Measurements from ENCODE around the gene RNF38. TPM values are rescaled to one million over a fixed set of nuclear protein-coding genes. Genes with fewer than 3 reads are reported as not detected.

The RNF38 gene
- total and polyA plus RNA-seq, 9 of the 15 experiments (the other 6 are each of a cell fraction or from before 2014, with no cell fraction given): 1.6 to 9.8 (median 4.5) TPM

GRCh38 chr9:36400332-36401163, 479 bp upstream of the RNF38 start (continued):
- TF ChIP-seq, protein P1, sequence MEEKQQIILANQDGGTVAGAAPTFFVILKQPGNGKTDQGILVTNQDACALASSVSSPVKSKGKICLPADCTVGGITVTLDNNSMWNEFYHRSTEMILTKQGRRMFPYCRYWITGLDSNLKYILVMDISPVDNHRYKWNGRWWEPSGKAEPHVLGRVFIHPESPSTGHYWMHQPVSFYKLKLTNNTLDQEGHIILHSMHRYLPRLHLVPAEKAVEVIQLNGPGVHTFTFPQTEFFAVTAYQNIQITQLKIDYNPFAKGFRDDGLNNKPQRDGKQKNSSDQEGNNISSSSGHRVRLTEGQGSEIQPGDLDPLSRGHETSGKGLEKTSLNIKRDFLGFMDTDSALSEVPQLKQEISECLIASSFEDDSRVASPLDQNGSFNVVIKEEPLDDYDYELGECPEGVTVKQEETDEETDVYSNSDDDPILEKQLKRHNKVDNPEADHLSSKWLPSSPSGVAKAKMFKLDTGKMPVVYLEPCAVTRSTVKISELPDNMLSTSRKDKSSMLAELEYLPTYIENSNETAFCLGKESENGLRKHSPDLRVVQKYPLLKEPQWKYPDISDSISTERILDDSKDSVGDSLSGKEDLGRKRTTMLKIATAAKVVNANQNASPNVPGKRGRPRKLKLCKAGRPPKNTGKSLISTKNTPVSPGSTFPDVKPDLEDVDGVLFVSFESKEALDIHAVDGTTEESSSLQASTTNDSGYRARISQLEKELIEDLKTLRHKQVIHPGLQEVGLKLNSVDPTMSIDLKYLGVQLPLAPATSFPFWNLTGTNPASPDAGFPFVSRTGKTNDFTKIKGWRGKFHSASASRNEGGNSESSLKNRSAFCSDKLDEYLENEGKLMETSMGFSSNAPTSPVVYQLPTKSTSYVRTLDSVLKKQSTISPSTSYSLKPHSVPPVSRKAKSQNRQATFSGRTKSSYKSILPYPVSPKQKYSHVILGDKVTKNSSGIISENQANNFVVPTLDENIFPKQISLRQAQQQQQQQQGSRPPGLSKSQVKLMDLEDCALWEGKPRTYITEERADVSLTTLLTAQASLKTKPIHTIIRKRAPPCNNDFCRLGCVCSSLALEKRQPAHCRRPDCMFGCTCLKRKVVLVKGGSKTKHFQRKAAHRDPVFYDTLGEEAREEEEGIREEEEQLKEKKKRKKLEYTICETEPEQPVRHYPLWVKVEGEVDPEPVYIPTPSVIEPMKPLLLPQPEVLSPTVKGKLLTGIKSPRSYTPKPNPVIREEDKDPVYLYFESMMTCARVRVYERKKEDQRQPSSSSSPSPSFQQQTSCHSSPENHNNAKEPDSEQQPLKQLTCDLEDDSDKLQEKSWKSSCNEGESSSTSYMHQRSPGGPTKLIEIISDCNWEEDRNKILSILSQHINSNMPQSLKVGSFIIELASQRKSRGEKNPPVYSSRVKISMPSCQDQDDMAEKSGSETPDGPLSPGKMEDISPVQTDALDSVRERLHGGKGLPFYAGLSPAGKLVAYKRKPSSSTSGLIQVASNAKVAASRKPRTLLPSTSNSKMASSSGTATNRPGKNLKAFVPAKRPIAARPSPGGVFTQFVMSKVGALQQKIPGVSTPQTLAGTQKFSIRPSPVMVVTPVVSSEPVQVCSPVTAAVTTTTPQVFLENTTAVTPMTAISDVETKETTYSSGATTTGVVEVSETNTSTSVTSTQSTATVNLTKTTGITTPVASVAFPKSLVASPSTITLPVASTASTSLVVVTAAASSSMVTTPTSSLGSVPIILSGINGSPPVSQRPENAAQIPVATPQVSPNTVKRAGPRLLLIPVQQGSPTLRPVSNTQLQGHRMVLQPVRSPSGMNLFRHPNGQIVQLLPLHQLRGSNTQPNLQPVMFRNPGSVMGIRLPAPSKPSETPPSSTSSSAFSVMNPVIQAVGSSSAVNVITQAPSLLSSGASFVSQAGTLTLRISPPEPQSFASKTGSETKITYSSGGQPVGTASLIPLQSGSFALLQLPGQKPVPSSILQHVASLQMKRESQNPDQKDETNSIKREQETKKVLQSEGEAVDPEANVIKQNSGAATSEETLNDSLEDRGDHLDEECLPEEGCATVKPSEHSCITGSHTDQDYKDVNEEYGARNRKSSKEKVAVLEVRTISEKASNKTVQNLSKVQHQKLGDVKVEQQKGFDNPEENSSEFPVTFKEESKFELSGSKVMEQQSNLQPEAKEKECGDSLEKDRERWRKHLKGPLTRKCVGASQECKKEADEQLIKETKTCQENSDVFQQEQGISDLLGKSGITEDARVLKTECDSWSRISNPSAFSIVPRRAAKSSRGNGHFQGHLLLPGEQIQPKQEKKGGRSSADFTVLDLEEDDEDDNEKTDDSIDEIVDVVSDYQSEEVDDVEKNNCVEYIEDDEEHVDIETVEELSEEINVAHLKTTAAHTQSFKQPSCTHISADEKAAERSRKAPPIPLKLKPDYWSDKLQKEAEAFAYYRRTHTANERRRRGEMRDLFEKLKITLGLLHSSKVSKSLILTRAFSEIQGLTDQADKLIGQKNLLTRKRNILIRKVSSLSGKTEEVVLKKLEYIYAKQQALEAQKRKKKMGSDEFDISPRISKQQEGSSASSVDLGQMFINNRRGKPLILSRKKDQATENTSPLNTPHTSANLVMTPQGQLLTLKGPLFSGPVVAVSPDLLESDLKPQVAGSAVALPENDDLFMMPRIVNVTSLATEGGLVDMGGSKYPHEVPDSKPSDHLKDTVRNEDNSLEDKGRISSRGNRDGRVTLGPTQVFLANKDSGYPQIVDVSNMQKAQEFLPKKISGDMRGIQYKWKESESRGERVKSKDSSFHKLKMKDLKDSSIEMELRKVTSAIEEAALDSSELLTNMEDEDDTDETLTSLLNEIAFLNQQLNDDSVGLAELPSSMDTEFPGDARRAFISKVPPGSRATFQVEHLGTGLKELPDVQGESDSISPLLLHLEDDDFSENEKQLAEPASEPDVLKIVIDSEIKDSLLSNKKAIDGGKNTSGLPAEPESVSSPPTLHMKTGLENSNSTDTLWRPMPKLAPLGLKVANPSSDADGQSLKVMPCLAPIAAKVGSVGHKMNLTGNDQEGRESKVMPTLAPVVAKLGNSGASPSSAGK (IDR thresholded peaks at IDR 0.05): peak; percentile 61
- TF ChIP-seq RNF2 (IDR thresholded peaks at IDR 0.05) (no peak), RBFOX2 (IDR thresholded peaks at IDR 0.05; ENCODE audit: low read depth, low read length) (peak; percentile 84), POLR3G (IDR thresholded peaks at IDR 0.05; ENCODE audit: extremely low read depth, insufficient read length, insufficient replicate concordance) (no peak), E2F5 (CRISPR knock-in tag; IDR thresholded peaks at IDR 0.05) (0 out of 2 replicates have a peak, but pooled peaks have one; percentile 41), HMGN3 (IDR thresholded peaks at IDR 0.05; ENCODE audit: borderline replicate concordance, extremely low read depth, insufficient read length, low read depth, low read length) (peak; percentile 48), RBM22 (IDR thresholded peaks at IDR 0.05; ENCODE audit: low read depth, low read length, poor library complexity, severe bottlenecking) (peak; percentile 13), GABPB2 (CRISPR knock-in tag; conservative IDR thresholded peaks at IDR 0.05) (no peak)
- TF ChIP-seq, protein P2, sequence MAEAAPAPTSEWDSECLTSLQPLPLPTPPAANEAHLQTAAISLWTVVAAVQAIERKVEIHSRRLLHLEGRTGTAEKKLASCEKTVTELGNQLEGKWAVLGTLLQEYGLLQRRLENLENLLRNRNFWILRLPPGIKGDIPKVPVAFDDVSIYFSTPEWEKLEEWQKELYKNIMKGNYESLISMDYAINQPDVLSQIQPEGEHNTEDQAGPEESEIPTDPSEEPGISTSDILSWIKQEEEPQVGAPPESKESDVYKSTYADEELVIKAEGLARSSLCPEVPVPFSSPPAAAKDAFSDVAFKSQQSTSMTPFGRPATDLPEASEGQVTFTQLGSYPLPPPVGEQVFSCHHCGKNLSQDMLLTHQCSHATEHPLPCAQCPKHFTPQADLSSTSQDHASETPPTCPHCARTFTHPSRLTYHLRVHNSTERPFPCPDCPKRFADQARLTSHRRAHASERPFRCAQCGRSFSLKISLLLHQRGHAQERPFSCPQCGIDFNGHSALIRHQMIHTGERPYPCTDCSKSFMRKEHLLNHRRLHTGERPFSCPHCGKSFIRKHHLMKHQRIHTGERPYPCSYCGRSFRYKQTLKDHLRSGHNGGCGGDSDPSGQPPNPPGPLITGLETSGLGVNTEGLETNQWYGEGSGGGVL (CRISPR knock-in tag; IDR thresholded peaks at IDR 0.05): no peak
- TF ChIP-seq, protein P3, sequence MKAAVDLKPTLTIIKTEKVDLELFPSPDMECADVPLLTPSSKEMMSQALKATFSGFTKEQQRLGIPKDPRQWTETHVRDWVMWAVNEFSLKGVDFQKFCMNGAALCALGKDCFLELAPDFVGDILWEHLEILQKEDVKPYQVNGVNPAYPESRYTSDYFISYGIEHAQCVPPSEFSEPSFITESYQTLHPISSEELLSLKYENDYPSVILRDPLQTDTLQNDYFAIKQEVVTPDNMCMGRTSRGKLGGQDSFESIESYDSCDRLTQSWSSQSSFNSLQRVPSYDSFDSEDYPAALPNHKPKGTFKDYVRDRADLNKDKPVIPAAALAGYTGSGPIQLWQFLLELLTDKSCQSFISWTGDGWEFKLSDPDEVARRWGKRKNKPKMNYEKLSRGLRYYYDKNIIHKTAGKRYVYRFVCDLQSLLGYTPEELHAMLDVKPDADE (conservative IDR thresholded peaks at IDR 0.05; ENCODE audit: control insufficient read depth, low read depth, low read length): peak; percentile 63; the same call in 1 of the 2 replicates

All from K562 (cell line).